Measurements from ENCODE around the gene MRPS27. TPM values are rescaled to one million over a fixed set of nuclear protein-coding genes. Genes with fewer than 3 reads are reported as not detected.

Gene MRPS27
- total and polyA plus RNA-seq, 11 donors = 31.9 to 94.1 (median 67.9) TPM

DNA sequence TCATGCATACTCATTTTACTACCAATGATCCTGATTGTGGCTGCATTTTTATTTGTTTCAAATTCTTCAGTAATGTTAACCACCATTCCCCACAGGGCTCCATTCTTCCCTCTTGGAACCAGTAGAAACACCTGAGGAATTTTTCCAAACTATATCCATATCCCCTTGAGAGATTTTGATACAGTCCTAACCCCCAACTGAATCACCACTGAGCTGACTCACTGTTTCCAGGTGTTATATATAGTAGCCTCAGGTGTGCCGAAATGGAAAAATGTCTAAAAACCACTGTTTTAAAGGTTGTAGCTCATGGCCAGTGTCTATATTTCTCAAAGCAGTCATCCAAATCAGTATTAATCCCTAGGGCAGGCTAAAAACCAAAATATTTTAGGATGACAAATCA lies 85.2 kb downstream of the MRPS27 start:
- Histone ChIP-seq H3K4me3 (no peak overlapping the region), H3K9me3 (no peaks in the 10 kb centered on the region), H3K4me1 (peaks cover 0 to 41% (median 1%) of the 10 kb centered on the region in 12 donors), H3K36me3 (peaks cover 0 to 53% (median 31%) of the 10 kb centered on the region in 9 donors), H3K27ac (peak overlapping the region in 1 of 12 donors; percentile 22), H3K27me3 (no peaks in the 10 kb centered on the region)
- no peak for ATAC-seq
- DNase-seq = no peak
- TF ChIP-seq POLR2A (IDR thresholded peaks at IDR 0.05) = no peak
- TF ChIP-seq, protein P1, sequence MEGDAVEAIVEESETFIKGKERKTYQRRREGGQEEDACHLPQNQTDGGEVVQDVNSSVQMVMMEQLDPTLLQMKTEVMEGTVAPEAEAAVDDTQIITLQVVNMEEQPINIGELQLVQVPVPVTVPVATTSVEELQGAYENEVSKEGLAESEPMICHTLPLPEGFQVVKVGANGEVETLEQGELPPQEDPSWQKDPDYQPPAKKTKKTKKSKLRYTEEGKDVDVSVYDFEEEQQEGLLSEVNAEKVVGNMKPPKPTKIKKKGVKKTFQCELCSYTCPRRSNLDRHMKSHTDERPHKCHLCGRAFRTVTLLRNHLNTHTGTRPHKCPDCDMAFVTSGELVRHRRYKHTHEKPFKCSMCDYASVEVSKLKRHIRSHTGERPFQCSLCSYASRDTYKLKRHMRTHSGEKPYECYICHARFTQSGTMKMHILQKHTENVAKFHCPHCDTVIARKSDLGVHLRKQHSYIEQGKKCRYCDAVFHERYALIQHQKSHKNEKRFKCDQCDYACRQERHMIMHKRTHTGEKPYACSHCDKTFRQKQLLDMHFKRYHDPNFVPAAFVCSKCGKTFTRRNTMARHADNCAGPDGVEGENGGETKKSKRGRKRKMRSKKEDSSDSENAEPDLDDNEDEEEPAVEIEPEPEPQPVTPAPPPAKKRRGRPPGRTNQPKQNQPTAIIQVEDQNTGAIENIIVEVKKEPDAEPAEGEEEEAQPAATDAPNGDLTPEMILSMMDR (IDR thresholded peaks at IDR 0.05) = no peak
- WGBS, 4 donors = 95 to 100% (median 98%) methylated on average over 1 of the region's 1 CpG
- intact Hi-C loops (cut with DNase I) = no loop called here

DNA sequence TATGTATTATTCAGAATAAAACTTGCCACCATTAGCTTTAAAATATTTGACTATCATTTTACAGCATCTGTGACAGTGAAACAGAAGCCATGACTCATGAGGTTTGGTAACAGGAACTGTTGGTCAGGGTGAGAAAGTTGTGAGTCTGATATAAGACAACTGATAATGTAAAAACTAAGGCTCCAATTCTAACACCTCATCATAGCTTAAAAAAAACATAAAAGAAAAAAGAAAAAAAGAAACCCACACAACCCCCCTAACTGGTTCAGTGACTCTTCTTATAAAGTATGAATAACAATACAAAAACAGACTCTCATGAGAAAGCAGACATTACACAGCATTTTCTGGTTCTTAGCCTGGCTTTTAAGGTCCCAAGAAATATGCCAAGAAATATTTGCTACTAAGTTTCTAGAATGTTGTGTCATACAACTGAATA lies 85.8 kb downstream of the MRPS27 start:
- ATAC-seq = peak in 2 of 4 donors; percentile 46 to 85
- H3K27ac ChIP-seq = peak overlapping the region in 1 of 12 donors; percentile 22

DNA sequence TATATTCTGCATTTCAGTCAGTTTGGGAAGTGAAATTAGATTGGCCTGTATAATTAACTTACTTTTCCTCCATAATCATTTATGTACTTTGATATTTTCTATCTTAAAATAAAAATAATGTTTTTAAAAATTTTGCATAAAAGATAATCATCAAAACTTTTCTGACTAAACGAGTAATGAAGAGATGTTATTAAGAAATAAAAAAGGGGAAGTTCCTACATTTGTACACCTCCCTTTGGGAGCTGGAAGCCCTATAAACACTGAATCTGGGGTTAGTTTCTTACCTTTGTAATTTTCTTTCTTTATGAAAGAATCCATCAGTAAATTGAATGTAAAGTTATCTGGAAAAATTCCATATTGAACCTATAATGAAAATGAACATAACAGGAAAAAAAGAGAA lies 86.2 kb downstream of the MRPS27 start:
- DNase-seq = no peak
- H3K27me3 ChIP-seq = no peaks in the 10 kb centered on the region
- H3K9me3 ChIP-seq = no peaks in the 10 kb centered on the region
- no peak overlapping the region for H3K4me3 ChIP-seq
- H3K36me3 ChIP-seq = peaks cover 0 to 53% (median 35%) of the 10 kb centered on the region in 9 donors
- H3K4me1 ChIP-seq = peaks cover 0 to 41% (median 5%) of the 10 kb centered on the region in 12 donors
- no peak overlapping the region for H3K27ac ChIP-seq
- 74 to 85% (median 83%) methylated on average over 1 of the region's 1 CpG for WGBS, 4 donors
- TF ChIP-seq, protein P1 (IDR thresholded peaks at IDR 0.05) = no peak
- TF ChIP-seq POLR2A (IDR thresholded peaks at IDR 0.05) = no peak
- intact Hi-C loops (cut with DNase I) = no loop called here
- ATAC-seq = no peak

More for the DNA sequence above, 85.8 kb downstream of the MRPS27 start:
- intact Hi-C loops (cut with DNase I) = no loop called here
- H3K9me3 ChIP-seq = no peaks in the 10 kb centered on the region
- H3K36me3 ChIP-seq = peaks cover 0 to 53% (median 31%) of the 10 kb centered on the region in 9 donors
- no peak overlapping the region for H3K4me3 ChIP-seq
- H3K4me1 ChIP-seq = peaks cover 0 to 41% (median 3%) of the 10 kb centered on the region in 12 donors
- DNase-seq = no peak
- H3K27me3 ChIP-seq = no peaks in the 10 kb centered on the region
- no peak for TF ChIP-seq POLR2A (IDR thresholded peaks at IDR 0.05)
- TF ChIP-seq, protein P1 (IDR thresholded peaks at IDR 0.05) = no peak

DNA sequence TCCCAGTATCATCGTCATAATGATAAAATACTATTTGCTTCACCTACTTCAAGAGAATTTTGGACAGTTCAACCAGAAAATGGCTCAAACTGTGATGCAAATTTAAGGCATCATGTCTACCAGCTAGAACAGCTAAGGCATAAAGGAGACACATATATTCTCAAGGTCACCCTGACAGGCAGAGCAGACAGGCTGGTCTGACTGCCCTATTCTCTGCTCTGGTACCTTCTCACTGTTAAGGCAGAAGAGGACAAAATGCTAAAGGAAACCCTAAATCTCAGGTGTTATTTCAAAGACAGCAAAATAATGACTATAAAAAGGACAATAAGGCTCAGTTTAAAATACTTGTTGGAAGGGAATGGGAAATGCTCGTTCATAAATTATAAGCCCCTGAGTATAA lies 87.2 kb downstream of the MRPS27 start:
- no peak for ATAC-seq
- Histone ChIP-seq H3K4me3 (no peak overlapping the region), H3K27me3 (no peaks in the 10 kb centered on the region), H3K36me3 (peaks cover 0 to 51% (median 41%) of the 10 kb centered on the region in 9 donors), H3K4me1 (peaks cover 0 to 41% (median 6%) of the 10 kb centered on the region in 12 donors), H3K9me3 (no peaks in the 10 kb centered on the region), H3K27ac (no peak overlapping the region)
- WGBS, 4 donors = 73 to 80% (median 79%) methylated on average over 2 of the region's 2 CpGs
- no peak for DNase-seq
- intact Hi-C loops (cut with DNase I) = no loop called here
- TF ChIP-seq, protein P1 (IDR thresholded peaks at IDR 0.05) = no peak
- no peak for TF ChIP-seq POLR2A (IDR thresholded peaks at IDR 0.05)
